Endothelial cell of umbilical vein (primary cell): ENCODE results near the gene GABBR2. TPM values are rescaled to one million over a fixed set of nuclear protein-coding genes. Genes with fewer than 3 reads are reported as not detected.
A peak's percentile ranks its signal among the peaks of the same experiment; 100 is the strongest.

ENCODE experiments used
- BruUV-seq: library from RNA; stranded (reverse); fragments of 400-500 nt; replicated peaks from 2 replicates; lab custom pipeline; 2021; lab: Mats Ljungman, UMichigan
- CTCF ChIA-PET: fragments of 300-600, 350-600 bp; sonication (Branson Sonifier 250); formaldehyde crosslinking; loops from one replicate; lab custom pipeline; 2021; ENCODE audit warnings: antibody characterized with exemption, inconsistent platforms; lab: Charles Lee
- POLR2A ChIA-PET: fragments of 300-600, 350-600 bp; sonication (Branson Sonifier 250); formaldehyde crosslinking; loops from one replicate; lab custom pipeline; 2021; ENCODE audit warnings: antibody characterized with exemption, inconsistent platforms; lab: Charles Lee
- DNase-seq: peaks from one replicate; pipeline ENCODE4 v3.0.0-alpha.2; 2011; ENCODE audit warnings: low read depth, low spot score
- FAIRE-seq: peaks from 2 replicates; lab custom pipeline; 2011; peaks lifted over from hg19 to GRCh38; lab: Jason Lieb, UNC
- H2AFZ ChIP-seq: 2 replicates; pipeline ENCODE4 v1.6.0; 2012; ENCODE audit warnings: low read depth, low read length, control low read depth, inconsistent platforms
- H3K27ac ChIP-seq: 2 replicates; pipeline ENCODE4 v1.5.1; 2011; ENCODE audit warnings: low read depth, mild to moderate bottlenecking, control low read depth, low read length, moderate library complexity; ENCODE audit not compliant: insufficient read depth
- H3K27me3 ChIP-seq, 2 experiments: 2 replicates each; pipeline versions ENCODE4 v1.6.0 to v1.6.1; 2011; ENCODE audit warnings: low read length in 2 of 2, mixed read lengths in 1 of 2; ENCODE audit not compliant: control insufficient read depth in 2 of 2, insufficient read depth in 2 of 2
- H3K36me3 ChIP-seq, 2 experiments: 2 replicates in 1 of 2; 3 replicates in 1 of 2; pipeline ENCODE4 v1.5.1; 2011; ENCODE audit warnings: low read length in 2 of 2, mild to moderate bottlenecking in 1 of 2, moderate library complexity in 1 of 2; ENCODE audit not compliant: control insufficient read depth in 2 of 2, insufficient read depth in 2 of 2; ENCODE audit errors: extremely low read depth in 1 of 2
- H3K4me1 ChIP-seq: 3 replicates; pipeline ENCODE4 v1.5.1; 2011; ENCODE audit warnings: mild to moderate bottlenecking, low read length; ENCODE audit not compliant: control insufficient read depth, insufficient read depth; ENCODE audit errors: extremely low read depth
- H3K4me2 ChIP-seq: 2 replicates; pipeline ENCODE4 v1.6.1; 2011; ENCODE audit warnings: low read length, control low read depth, mixed read lengths; ENCODE audit not compliant: insufficient read depth
- H3K4me3 ChIP-seq, 3 experiments: fragments of 200-600 bp in 1 of 3; sonication (generic), shearing (Covaris generic) in 1 of 3; replicated peaks in 1 of 3; 2 replicates each; pipeline ENCODE4 v1.5.1; 2011 to 2016; ENCODE audit warnings: control low read depth in 3 of 3, low read length in 3 of 3, mild to moderate bottlenecking in 2 of 3, inconsistent platforms in 1 of 3, low read depth in 1 of 3, moderate library complexity in 1 of 3; ENCODE audit not compliant: insufficient read depth in 1 of 3
- H3K79me2 ChIP-seq: 2 replicates; pipeline ENCODE4 v1.6.0; 2012; ENCODE audit warnings: low read length, inconsistent platforms; ENCODE audit not compliant: control insufficient read depth, insufficient read depth
- H3K9ac ChIP-seq: replicated peaks from 2 replicates; pipeline ENCODE3; 2011; ENCODE audit warnings: low read length, control low read depth; ENCODE audit not compliant: insufficient read depth; ENCODE audit errors: extremely low read depth
- H3K9me1 ChIP-seq: replicated peaks from 3 replicates; pipeline ENCODE4 v1.6.0; 2011; ENCODE audit warnings: mild to moderate bottlenecking, low read length; ENCODE audit not compliant: control insufficient read depth, insufficient read depth; ENCODE audit errors: extremely low read depth
- H3K9me3 ChIP-seq: replicated peaks from 2 replicates; pipeline ENCODE4 v1.5.1; 2012; ENCODE audit warnings: low read length, inconsistent platforms; ENCODE audit not compliant: control insufficient read depth, insufficient read depth
- H4K20me1 ChIP-seq: replicated peaks from 2 replicates; pipeline ENCODE3; 2011; ENCODE audit warnings: mild to moderate bottlenecking, low read length; ENCODE audit not compliant: control insufficient read depth, insufficient read depth; ENCODE audit errors: extremely low read depth
- FOS ChIP-seq: IDR thresholded peaks from 2 replicates; pipeline ENCODE4 v1.6.1; 2011; ENCODE audit warnings: mild to moderate bottlenecking, low read length, moderate library complexity, borderline replicate concordance; ENCODE audit not compliant: insufficient read depth
- MAX ChIP-seq: IDR thresholded peaks from 2 replicates; pipeline ENCODE4 v1.6.1; 2011; ENCODE audit not compliant: insufficient read depth, insufficient read length
- MYC ChIP-seq: IDR thresholded peaks from one replicate; pipeline ENCODE4 v1.6.1; 2011; ENCODE audit warnings: mild to moderate bottlenecking, low read depth, low read length
- dilution Hi-C: fragments of 300-500 bp; cut with MboI; formaldehyde crosslinking; loops from one replicate; pipeline ENCODE4 v1.15.0; 2019; ENCODE audit warnings: low sequenced_read_pairs; ENCODE audit not compliant: extremely low pct_ligation_motif_present
- intact Hi-C: fragments of 100-400 bp; cut with micrococcal nuclease; formaldehyde crosslinking; loops from one replicate; pipeline ENCODE4 v1.10.0; 2022
- polyA plus RNA-seq, 4 experiments: library from polyadenylated mRNA; depleted of rRNA in 3 of 4; stranded (reverse) in 3 of 4; unstranded in 1 of 4; fragments of >200 nt; gene quantifications; 2 replicates each; pipeline versions ENCODE4 v1.2.1 to v1.2.3, GENCODE V29; 2011 to 2012; ENCODE audit warnings: missing spikeins in 1 of 4
- total RNA-seq: library from RNA; stranded (reverse); gene quantifications from 2 replicates; pipeline ENCODE4 v1.2.3, GENCODE V29; 2021

The GABBR2 gene
- total and polyA plus RNA-seq, 2 donors (not counting 3 experiments of a cell fraction or from before 2014, with no cell fraction given), result 1.1 to 9.2 TPM

- Histone ChIP-seq H3K4me2 (no peak overlapping the region), H3K27ac (peak overlapping the region; percentile 24), H3K36me3 (no peaks in the 10 kb centered on the region), H3K27me3 (no peaks in the 10 kb centered on the region), H3K4me1 (peaks cover 18% of the 10 kb centered on the region), H3K9ac (no peak overlapping the region), H4K20me1 (no peaks in the 10 kb centered on the region), H3K9me3 (no peaks in the 10 kb centered on the region), H2AFZ (no peak overlapping the region), H3K4me3 (no peak overlapping the region), H3K79me2 (no peaks in the 10 kb centered on the region), H3K9me1 (no peaks in the 10 kb centered on the region)
- no TSS peak for BruUV-seq
- FAIRE-seq (no peak), DNase-seq (no peak)
- intact Hi-C loops (loop anchor here (5.0 kb wide), 3 partner anchors 109 to 529 kb away; no protein-coding TSS in a partner anchor), dilution Hi-C loops (no loop called here)
- ChIA-PET POLR2A (no interaction called here), CTCF (interaction anchor here (1.2 to 7.6 kb wide), 6 partner anchors 13 to 457 kb away, joined by 3 to 143 read pairs (median 6); no protein-coding TSS in a partner anchor)
- no peak for TF ChIP-seq MAX
These were observed 390.5 kb downstream of the GABBR2 start for GRCh38 chr9:98318041-98318790.

DNA sequence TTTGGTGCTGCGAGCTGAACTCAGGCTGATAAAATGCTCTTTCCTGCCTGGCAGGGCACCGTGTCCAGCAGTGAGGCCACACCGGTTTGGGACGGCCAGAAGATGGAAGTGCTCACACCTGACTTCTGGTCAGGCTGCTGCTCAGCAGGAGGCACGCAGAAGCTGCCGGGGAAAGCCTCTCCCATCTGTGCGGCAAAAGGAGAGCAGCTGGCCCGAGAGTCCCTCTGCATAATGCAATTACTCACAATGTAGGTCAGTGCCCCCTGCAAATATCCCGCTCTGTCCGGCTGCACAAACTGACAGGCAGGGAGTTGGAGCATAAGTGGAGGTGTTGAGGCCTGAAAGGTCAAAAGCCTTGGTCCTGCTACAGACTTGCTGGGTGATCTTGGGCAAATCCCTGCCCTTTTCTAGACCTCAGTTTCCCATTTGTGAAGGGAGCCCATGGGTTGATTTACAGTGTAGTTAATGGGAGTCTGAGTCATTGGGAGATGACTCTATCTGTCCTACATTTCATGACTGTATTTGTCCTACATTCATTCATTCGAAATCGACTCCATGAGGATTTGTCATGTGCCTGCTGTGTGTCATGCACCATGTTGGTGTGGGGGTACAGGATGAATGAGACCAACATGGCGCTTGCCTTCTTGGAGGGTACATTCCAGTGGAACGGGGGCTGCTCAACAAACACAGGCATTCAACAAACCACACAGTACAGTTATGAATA lies 391.4 kb downstream of the GABBR2 start:
- no peaks in the 10 kb centered on the region for H3K27me3 ChIP-seq
- TF ChIP-seq MYC, result no peak
- peak; percentile 45 for TF ChIP-seq FOS
- BruUV-seq, result no TSS peak
- H3K4me1 ChIP-seq, result peaks cover 16% of the 10 kb centered on the region
- H3K4me3 ChIP-seq, result no peak overlapping the region
- H4K20me1 ChIP-seq, result no peaks in the 10 kb centered on the region
- no peak overlapping the region for H2AFZ ChIP-seq
- no peak overlapping the region for H3K4me2 ChIP-seq
- FAIRE-seq (peak; percentile 44), DNase-seq (peak; percentile 38)
- H3K79me2 ChIP-seq, result no peaks in the 10 kb centered on the region
- ChIA-PET POLR2A (no interaction called here), CTCF (interaction anchor here (1.0 to 7.6 kb wide), 10 partner anchors 14 to 462 kb away, joined by 6 to 143 read pairs (median 8); no protein-coding TSS in a partner anchor)
- H3K9ac ChIP-seq, result no peak overlapping the region
- no peaks in the 10 kb centered on the region for H3K9me3 ChIP-seq
- dilution Hi-C loops, result no loop called here
- H3K36me3 ChIP-seq, result no peaks in the 10 kb centered on the region
- H3K27ac ChIP-seq, result peak overlapping the region; percentile 24
- intact Hi-C loops, result loop anchor here (5.0 kb wide), 3 partner anchors 110 to 530 kb away; no protein-coding TSS in a partner anchor
- no peaks in the 10 kb centered on the region for H3K9me1 ChIP-seq
